Thoracic aorta (tissue), 2 donors: Measurements from ENCODE around the gene NCOA3. TPM values are rescaled to one million over a fixed set of nuclear protein-coding genes. Genes with fewer than 3 reads are reported as not detected.

Experiments used
- ATAC-seq: fragments of 150-250 bp; one replicate; pipeline ENCODE4 v1.8.0; 2017; ENCODE audit warnings: low read depth; ENCODE audit not compliant: insufficient number of reproducible peaks, low FRiP score
- DNase-seq: peaks from one replicate; pipeline ENCODE4 v3.0.0-alpha.2; 2020; ENCODE audit warnings: low spot score
- H3K27ac ChIP-seq, 2 donors: fragments of 200-600 bp; sonication (generic); 1 replicate in 1 of 2; 2 replicates in 1 of 2; pipeline ENCODE4 v1.5.1; 2016; ENCODE audit warnings: mild to moderate bottlenecking in 2 of 2, moderate library complexity in 2 of 2
- H3K27me3 ChIP-seq: fragments of 200-600 bp; sonication (generic); replicated peaks from 2 replicates; pipeline ENCODE4 v1.6.0; 2016; ENCODE audit warnings: mild to moderate bottlenecking; ENCODE audit not compliant: insufficient read depth
- H3K36me3 ChIP-seq: fragments of 200-600 bp; sonication (generic); one replicate; pipeline ENCODE4 v1.5.1; 2016
- H3K4me1 ChIP-seq, 2 donors: fragments of 200-600 bp; sonication (generic); 1 replicate in 1 of 2; 2 replicates in 1 of 2; pipeline versions ENCODE4 v1.5.1 to v1.6.0; 2016; ENCODE audit warnings: low read depth in 2 of 2, mild to moderate bottlenecking in 1 of 2; ENCODE audit not compliant: control insufficient read depth in 1 of 2
- H3K4me3 ChIP-seq: fragments of 200-600 bp; sonication (generic); 2 replicates; pipeline ENCODE4 v1.5.1; 2016; ENCODE audit warnings: mild to moderate bottlenecking
- H3K9me3 ChIP-seq: fragments of 200-600 bp; sonication (generic); 2 replicates; pipeline ENCODE4 v1.5.1; 2016
- CTCF ChIP-seq: fragments of 200-600 bp; sonication (generic); IDR thresholded peaks from one replicate; pipeline ENCODE4 v1.5.1; 2019; ENCODE audit warnings: antibody characterized with exemption
- total RNA-seq, 2 donors: library from RNA; depleted of rRNA; stranded (reverse); fragments of >200 nt; gene quantifications; one replicate each; pipeline versions ENCODE4 v1.1.0 to v1.2.3, GENCODE V29; 2016

Gene NCOA3
- total RNA-seq, 2 donors from 2014 or later = 44.3 to 68.1 TPM

- H3K27ac ChIP-seq = no peak overlapping the region
- H3K9me3 ChIP-seq = no peaks in the 10 kb centered on the region
- H3K4me3 ChIP-seq = no peak overlapping the region
- DNase-seq = no peak
- no peaks in the 10 kb centered on the region for H3K27me3 ChIP-seq
- TF ChIP-seq CTCF = no peak
- no peak for ATAC-seq
- H3K36me3 ChIP-seq = peaks cover 10% of the 10 kb centered on the region
- H3K4me1 ChIP-seq = peaks cover 4 to 20% of the 10 kb centered on the region in 2 donors
These were observed 158.9 kb downstream of the NCOA3 start for GRCh38 chr20:47660602-47660905.

GRCh38 chr20:47660983-47661700 is 159.5 kb downstream of the NCOA3 start:
- TF ChIP-seq CTCF = no peak
- peaks cover 10% of the 10 kb centered on the region for H3K36me3 ChIP-seq

GRCh38 chr20:47661714-47662113 is 160.0 kb downstream of the NCOA3 start:
- ATAC-seq = no peak
- H3K4me1 ChIP-seq = peaks cover 4 to 20% of the 10 kb centered on the region in 2 donors
- no peak overlapping the region for H3K27ac ChIP-seq
- no peaks in the 10 kb centered on the region for H3K9me3 ChIP-seq
- DNase-seq = no peak
- H3K36me3 ChIP-seq = peaks cover 10% of the 10 kb centered on the region
- TF ChIP-seq CTCF = no peak
- no peak overlapping the region for H3K4me3 ChIP-seq
- no peaks in the 10 kb centered on the region for H3K27me3 ChIP-seq

More at GRCh38 chr20:47660983-47661700, 159.5 kb downstream of the NCOA3 start:
- no peak overlapping the region for H3K27ac ChIP-seq
- H3K9me3 ChIP-seq = no peaks in the 10 kb centered on the region
- H3K4me3 ChIP-seq = no peak overlapping the region
- H3K27me3 ChIP-seq = no peaks in the 10 kb centered on the region
- DNase-seq (no peak), ATAC-seq (no peak)
- H3K4me1 ChIP-seq = peaks cover 4 to 20% of the 10 kb centered on the region in 2 donors

GRCh38 chr20:47662483-47663353 is 161.0 kb downstream of the NCOA3 start:
- Histone ChIP-seq H3K4me1 (peaks cover 4 to 20% of the 10 kb centered on the region in 2 donors), H3K27me3 (no peaks in the 10 kb centered on the region), H3K9me3 (no peaks in the 10 kb centered on the region), H3K27ac (no peak overlapping the region), H3K4me3 (no peak overlapping the region), H3K36me3 (peaks cover 10% of the 10 kb centered on the region)
- no peak for DNase-seq
- ATAC-seq = no peak
- TF ChIP-seq CTCF = no peak

- Histone ChIP-seq H3K4me3 (no peak overlapping the region), H3K27me3 (no peaks in the 10 kb centered on the region), H3K27ac (no peak overlapping the region), H3K4me1 (peaks cover 4 to 20% of the 10 kb centered on the region in 2 donors), H3K36me3 (peaks cover 7% of the 10 kb centered on the region), H3K9me3 (no peaks in the 10 kb centered on the region)
- DNase-seq (no peak), ATAC-seq (peak; percentile 57)
- peak; percentile 95 for TF ChIP-seq CTCF
These were observed 161.8 kb downstream of the NCOA3 start for GRCh38 chr20:47663354-47664067.
